ENCODE results near the gene RPS6KA2.

Gene RPS6KA2

DNA sequence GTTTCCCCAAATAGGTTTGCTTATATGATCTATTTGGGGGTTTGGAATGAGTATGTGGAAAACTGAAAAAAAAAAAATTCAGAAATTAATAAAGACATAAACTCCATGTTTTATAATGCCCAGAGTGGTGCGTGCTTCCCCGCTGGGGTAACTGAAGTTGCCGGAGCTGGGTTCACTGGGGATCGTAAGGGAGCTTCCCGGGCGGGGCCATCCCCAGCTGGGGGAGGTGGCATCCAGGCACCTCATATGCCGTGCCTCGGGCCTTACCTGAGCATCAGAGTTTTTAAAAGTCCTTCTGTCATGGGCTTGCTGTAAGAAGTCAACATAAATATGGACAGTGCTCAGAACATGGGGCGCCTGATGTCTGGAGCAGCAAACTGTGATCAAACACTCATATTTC lies 22.7 kb downstream of the RPS6KA2 start:
- POLR2A ChIA-PET, result no interaction called here
- TF ChIP-seq NFRKB (IDR thresholded peaks at IDR 0.05), result no peak
- no peak for TF ChIP-seq HDGF (IDR thresholded peaks at IDR 0.05; ENCODE audit: borderline replicate concordance)
- TF ChIP-seq ZNF384 (IDR thresholded peaks at IDR 0.05), result no peak
- TF ChIP-seq FOXA1 (IDR thresholded peaks at IDR 0.05), result no peak
- no peak for TF ChIP-seq SUZ12 (IDR thresholded peaks at IDR 0.05)
- no peak for DNase-seq (ENCODE audit: extremely low spot score)
- CTCF ChIA-PET, result no interaction called here

DNA sequence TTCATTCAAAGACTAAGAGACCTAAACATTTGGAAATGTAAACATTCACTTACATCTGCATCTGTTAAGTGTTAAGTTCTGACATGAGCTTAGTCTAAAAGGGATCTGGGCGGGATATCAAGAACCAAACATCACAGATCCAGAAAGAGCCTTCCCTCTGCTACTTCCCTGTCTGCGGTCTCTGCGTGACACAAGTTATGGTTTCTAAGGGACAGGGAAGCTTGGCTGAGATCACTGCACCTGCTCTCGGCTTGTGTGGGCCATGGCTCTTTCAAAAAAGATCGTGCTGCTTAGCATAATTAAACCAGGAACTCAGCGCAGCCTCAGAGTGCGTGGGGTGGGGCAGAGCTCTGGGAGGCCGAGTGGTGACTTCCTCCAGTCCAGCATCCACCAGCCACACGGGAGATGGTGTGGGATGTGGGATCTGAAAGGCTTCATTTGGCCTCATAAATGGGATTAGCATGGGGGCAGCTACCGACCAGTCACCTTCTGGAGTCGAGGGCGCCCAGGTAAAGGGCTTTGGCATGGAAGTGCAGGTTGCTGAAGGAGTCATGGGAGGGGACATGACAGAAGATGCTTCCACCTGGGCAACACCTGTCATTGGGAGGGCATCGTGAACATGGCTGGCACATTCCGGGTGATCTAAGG lies 23.9 kb downstream of the RPS6KA2 start:
- ChIA-PET CTCF (no interaction called here), POLR2A (no interaction called here)
- no peak for DNase-seq (ENCODE audit: extremely low spot score)
- TF ChIP-seq TARDBP (IDR thresholded peaks at IDR 0.05) (no peak), SP1 (IDR thresholded peaks at IDR 0.05) (no peak), LEF1 (IDR thresholded peaks at IDR 0.05; ENCODE audit: borderline replicate concordance) (no peak), ZNF384 (IDR thresholded peaks at IDR 0.05) (no peak), SUZ12 (IDR thresholded peaks at IDR 0.05) (no peak)
- TF ChIP-seq, protein P1, sequence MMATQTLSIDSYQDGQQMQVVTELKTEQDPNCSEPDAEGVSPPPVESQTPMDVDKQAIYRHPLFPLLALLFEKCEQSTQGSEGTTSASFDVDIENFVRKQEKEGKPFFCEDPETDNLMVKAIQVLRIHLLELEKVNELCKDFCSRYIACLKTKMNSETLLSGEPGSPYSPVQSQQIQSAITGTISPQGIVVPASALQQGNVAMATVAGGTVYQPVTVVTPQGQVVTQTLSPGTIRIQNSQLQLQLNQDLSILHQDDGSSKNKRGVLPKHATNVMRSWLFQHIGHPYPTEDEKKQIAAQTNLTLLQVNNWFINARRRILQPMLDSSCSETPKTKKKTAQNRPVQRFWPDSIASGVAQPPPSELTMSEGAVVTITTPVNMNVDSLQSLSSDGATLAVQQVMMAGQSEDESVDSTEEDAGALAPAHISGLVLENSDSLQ (IDR thresholded peaks at IDR 0.05), result no peak

DNA sequence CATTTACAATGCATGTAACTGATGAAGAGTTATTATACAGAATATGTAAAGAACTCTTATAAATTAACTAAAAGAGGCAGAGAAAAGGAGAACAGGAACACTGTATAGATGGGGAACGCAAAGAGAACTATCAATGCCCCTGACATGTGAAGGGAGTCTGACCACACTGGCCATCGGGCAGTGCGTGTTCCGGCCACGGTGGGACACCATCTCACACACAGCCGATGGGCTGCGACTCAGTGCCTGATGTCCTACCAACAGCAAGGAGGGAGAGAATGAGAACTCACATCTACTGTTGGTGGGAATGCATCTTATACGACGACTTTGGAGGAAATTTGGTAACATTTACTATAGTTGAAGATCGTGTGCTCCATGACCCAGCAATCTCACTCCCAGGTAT lies 25.1 kb downstream of the RPS6KA2 start:
- POLR2A ChIA-PET, result no interaction called here
- CTCF ChIA-PET, result no interaction called here
- TF ChIP-seq SP1 (IDR thresholded peaks at IDR 0.05) (no peak), ARNT (IDR thresholded peaks at IDR 0.05) (no peak), TARDBP (IDR thresholded peaks at IDR 0.05) (no peak), CTBP1 (IDR thresholded peaks at IDR 0.05; ENCODE audit: borderline replicate concordance) (no peak), LEF1 (IDR thresholded peaks at IDR 0.05; ENCODE audit: borderline replicate concordance) (no peak), FOXK2 (IDR thresholded peaks at IDR 0.05) (no peak), NFRKB (IDR thresholded peaks at IDR 0.05) (no peak), BHLHE40 (IDR thresholded peaks at IDR 0.05; ENCODE audit: borderline replicate concordance) (no peak), SUZ12 (IDR thresholded peaks at IDR 0.05) (no peak), FOXM1 (IDR thresholded peaks at IDR 0.05; ENCODE audit: borderline replicate concordance) (no peak), FOXA1 (IDR thresholded peaks at IDR 0.05) (no peak), ELF4 (IDR thresholded peaks at IDR 0.05) (no peak), ZNF384 (IDR thresholded peaks at IDR 0.05) (no peak), HDGF (IDR thresholded peaks at IDR 0.05; ENCODE audit: borderline replicate concordance) (no peak), L3MBTL2 (conservative IDR thresholded peaks at IDR 0.05) (no peak)
- TF ChIP-seq, protein P1 (IDR thresholded peaks at IDR 0.05), result no peak
- no peak for DNase-seq (ENCODE audit: extremely low spot score)

DNA sequence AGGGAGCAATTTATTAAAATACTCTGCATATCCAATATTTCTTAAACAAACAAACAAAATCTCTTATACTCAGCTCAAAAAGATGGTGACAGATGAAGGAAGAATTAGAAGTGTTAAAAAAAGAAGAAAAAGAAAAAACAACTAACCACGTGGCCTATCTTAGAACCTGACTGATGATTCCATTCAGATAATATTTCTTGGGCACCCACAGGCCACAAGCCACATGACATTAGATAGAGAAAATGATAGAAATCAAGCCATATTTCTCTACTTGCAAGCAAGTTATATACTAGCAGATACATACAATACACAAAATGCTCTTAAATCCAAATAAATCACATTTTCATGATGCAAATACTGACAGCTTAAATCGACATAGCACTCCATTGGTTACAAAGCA lies 26.1 kb downstream of the RPS6KA2 start:
- TF ChIP-seq SUZ12 (IDR thresholded peaks at IDR 0.05) (no peak), SP1 (IDR thresholded peaks at IDR 0.05) (no peak), FOXA1 (IDR thresholded peaks at IDR 0.05) (no peak), TARDBP (IDR thresholded peaks at IDR 0.05) (no peak), FOXK2 (IDR thresholded peaks at IDR 0.05) (no peak), NFRKB (IDR thresholded peaks at IDR 0.05) (no peak), HDGF (IDR thresholded peaks at IDR 0.05; ENCODE audit: borderline replicate concordance) (no peak), ZNF384 (IDR thresholded peaks at IDR 0.05) (no peak), BHLHE40 (IDR thresholded peaks at IDR 0.05; ENCODE audit: borderline replicate concordance) (no peak), ARNT (IDR thresholded peaks at IDR 0.05) (no peak), ELF4 (IDR thresholded peaks at IDR 0.05) (no peak), L3MBTL2 (conservative IDR thresholded peaks at IDR 0.05) (no peak), CTBP1 (IDR thresholded peaks at IDR 0.05; ENCODE audit: borderline replicate concordance) (no peak), FOXM1 (IDR thresholded peaks at IDR 0.05; ENCODE audit: borderline replicate concordance) (no peak), LEF1 (IDR thresholded peaks at IDR 0.05; ENCODE audit: borderline replicate concordance) (no peak)
- TF ChIP-seq, protein P1 (IDR thresholded peaks at IDR 0.05), result no peak
- DNase-seq (ENCODE audit: extremely low spot score), result no peak
- ChIA-PET CTCF (no interaction called here), POLR2A (no interaction called here)

DNA sequence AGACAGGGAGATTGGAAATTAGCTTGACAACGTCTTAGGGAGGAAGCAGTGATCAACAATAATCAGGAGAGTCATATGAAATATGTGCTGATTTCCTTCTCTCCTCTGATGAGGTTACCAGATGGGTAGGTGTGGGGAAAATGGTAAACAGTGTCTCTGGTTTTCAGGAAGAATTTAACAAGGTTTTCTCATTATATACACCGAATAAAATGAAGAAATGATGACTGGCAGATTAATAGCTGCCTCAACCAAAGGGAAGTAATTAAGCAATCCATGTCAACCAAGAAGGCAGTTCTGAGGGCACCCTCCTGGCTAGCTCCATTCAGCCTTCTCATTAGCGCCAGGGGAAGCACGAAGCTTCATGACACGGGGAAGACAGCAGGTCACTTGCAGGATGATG lies 27.8 kb downstream of the RPS6KA2 start:
- ChIA-PET CTCF (no interaction called here), POLR2A (no interaction called here)
- no peak for TF ChIP-seq TARDBP (IDR thresholded peaks at IDR 0.05)
- no peak for TF ChIP-seq FOXA1 (IDR thresholded peaks at IDR 0.05)
- TF ChIP-seq FOXM1 (IDR thresholded peaks at IDR 0.05; ENCODE audit: borderline replicate concordance), result no peak
- TF ChIP-seq ZNF384 (IDR thresholded peaks at IDR 0.05), result no peak
- TF ChIP-seq LEF1 (IDR thresholded peaks at IDR 0.05; ENCODE audit: borderline replicate concordance), result no peak
- TF ChIP-seq, protein P1 (IDR thresholded peaks at IDR 0.05), result no peak
- no peak for TF ChIP-seq FOXK2 (IDR thresholded peaks at IDR 0.05)
- TF ChIP-seq SUZ12 (IDR thresholded peaks at IDR 0.05), result no peak
- no peak for TF ChIP-seq NFRKB (IDR thresholded peaks at IDR 0.05)
- TF ChIP-seq CTBP1 (IDR thresholded peaks at IDR 0.05; ENCODE audit: borderline replicate concordance), result no peak
- TF ChIP-seq SP1 (IDR thresholded peaks at IDR 0.05), result no peak
- no peak for TF ChIP-seq BHLHE40 (IDR thresholded peaks at IDR 0.05; ENCODE audit: borderline replicate concordance)
- no peak for TF ChIP-seq HDGF (IDR thresholded peaks at IDR 0.05; ENCODE audit: borderline replicate concordance)
- DNase-seq (ENCODE audit: extremely low spot score), result no peak
